HG02943 (cell line): Measurements from ENCODE around the gene RCVRN.
"Not testable (repeated sequence)": the region's sequence is repeated elsewhere in the genome, so short reads cannot be mapped to it uniquely, and the experiment has no call there.

ENCODE experiments used
- ATAC-seq: cut with Tn5 transposase; IDR thresholded peaks from one replicate; pipeline ENCODE4 v1.9.1; 2021; ENCODE audit warnings: mild to moderate bottlenecking, low read depth, moderate library complexity; ENCODE audit not compliant: unreplicated experiment

The RCVRN gene

GRCh38 chr17:9922012-9922848 is 17.2 kb upstream of the RCVRN start:
- no peak for ATAC-seq

GRCh38 chr17:9921216-9921615 is 16.1 kb upstream of the RCVRN start:
- not testable (repeated sequence) for ATAC-seq

- no peak for ATAC-seq
Measured at GRCh38 chr17:9918804-9919352, 13.8 kb upstream of the RCVRN start.

GRCh38 chr17:9918352-9918751 is 13.3 kb upstream of the RCVRN start:
- ATAC-seq, result no peak

- no peak for ATAC-seq
Measured at GRCh38 chr17:9917801-9918200, 12.7 kb upstream of the RCVRN start.

- no peak for ATAC-seq
Measured at GRCh38 chr17:9917131-9917530, 12.1 kb upstream of the RCVRN start.

- no peak for ATAC-seq
Measured at GRCh38 chr17:9916108-9916507, 11.0 kb upstream of the RCVRN start.

- ATAC-seq, result no peak
Measured at GRCh38 chr17:9913476-9913875, 8.4 kb upstream of the RCVRN start.

GRCh38 chr17:9912121-9913099 is 7.3 kb upstream of the RCVRN start:
- ATAC-seq, result no peak

GRCh38 chr17:9911089-9911488 is 6.0 kb upstream of the RCVRN start:
- no peak for ATAC-seq

GRCh38 chr17:9908649-9909042 is 3.6 kb upstream of the RCVRN start:
- no peak for ATAC-seq

DNA sequence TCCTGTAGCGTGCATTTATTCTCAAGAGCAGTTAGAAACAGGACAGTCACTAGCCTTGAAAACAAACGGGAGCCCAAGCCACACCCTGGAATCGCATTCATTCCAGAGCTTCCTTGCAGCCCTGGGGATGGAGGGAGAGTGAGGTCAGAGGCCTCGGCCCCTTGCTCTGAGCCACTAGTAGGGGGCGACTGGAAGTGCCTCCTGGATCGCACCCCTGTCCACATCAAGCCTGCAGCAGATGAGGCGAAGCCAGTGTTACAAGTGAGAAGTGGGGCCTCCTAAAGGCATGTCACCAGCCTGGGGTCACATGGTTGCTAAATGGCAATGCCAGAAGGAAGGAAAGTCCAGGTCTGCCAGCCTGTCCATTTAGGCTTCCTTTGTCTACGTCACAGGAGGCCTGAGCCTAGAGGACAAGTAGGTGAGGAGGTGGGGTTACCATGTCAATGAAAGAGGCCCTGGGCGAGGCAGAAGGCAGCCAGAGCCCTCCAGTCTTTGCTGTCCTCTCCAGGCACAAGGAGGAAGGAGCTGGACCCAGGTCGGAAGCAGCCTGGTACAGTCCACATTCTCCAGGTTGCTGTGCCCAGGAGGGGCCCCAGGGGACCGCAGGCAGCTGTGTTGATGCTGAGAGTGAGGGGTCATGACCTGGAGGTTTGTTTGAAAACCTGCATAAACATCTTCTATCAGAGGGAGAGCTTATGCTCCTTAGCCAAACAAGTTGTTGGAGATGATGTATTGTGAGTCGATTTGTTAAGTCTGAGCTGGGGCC is 3.0 kb upstream of the RCVRN start:
- ATAC-seq, result no peak

GRCh38 chr17:9907131-9907530 is 2.1 kb upstream of the RCVRN start:
- no peak for ATAC-seq

DNA sequence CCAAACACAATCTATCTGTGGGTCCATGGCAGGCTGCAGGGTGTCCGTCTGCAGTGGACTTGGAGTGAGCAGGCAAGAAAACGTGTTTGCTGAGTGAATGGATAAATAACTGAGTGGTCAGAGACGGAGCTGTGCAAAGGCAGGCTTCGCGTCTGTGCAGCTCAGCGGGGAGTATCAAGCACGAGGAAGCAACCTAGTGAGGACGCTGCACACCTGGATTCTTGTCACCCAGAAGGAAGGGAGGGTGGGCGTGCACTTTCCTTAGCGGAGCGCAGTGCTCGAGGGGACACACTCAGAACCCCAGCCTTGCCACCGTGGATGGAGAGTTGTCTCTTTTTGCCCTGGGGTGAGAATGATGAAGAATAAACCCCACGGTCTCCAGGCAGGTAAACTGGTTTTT is 1.5 kb upstream of the RCVRN start:
- ATAC-seq, result no peak

GRCh38 chr17:9905902-9906301 is 831 bp upstream of the RCVRN start:
- no peak for ATAC-seq

- no peak for ATAC-seq
Measured at GRCh38 chr17:9904277-9905077, 594 bp downstream of the RCVRN start.

DNA sequence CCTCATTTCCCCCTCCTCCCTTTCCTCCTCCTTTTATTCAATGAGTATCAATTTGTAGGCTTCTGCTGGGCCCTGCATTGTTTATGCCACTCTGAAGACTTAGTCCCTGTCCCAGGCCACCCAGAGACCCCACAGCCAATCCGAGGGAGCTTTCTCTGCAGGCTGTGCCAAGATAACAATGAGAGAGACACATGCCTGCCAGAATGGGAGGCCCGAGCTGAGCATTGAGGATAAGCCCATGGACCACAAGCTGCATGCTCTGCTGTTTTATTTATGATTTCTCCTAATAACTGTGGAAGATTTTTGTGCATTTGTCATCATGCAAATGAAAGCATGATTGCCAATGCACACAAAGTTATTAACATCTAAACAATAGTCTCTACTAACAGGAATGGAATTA is 3.0 kb downstream of the RCVRN start:
- ATAC-seq, result no peak

GRCh38 chr17:9900784-9901183 is 4.3 kb downstream of the RCVRN start:
- no peak for ATAC-seq

- no peak for ATAC-seq
Measured at GRCh38 chr17:9900044-9900594, 5.0 kb downstream of the RCVRN start.
